Mammary epithelial cell (primary cell): ENCODE measurements around the gene PMF1.

Experiments used
- EZH2 ChIP-seq: IDR thresholded peaks from 2 replicates; pipeline ENCODE4 v1.6.1; 2012; ENCODE audit warnings: low read length, inconsistent platforms, borderline replicate concordance
- TF ChIP-seq, protein P1 (sequence below), 2 donors: IDR thresholded peaks in 1 of 2; conservative IDR thresholded peaks in 1 of 2; 2 replicates each; pipeline ENCODE4 v1.5.1; 2011 to 2012; ENCODE audit warnings: inconsistent platforms in 2 of 2, low read length in 2 of 2, mild to moderate bottlenecking in 2 of 2, control low read depth in 1 of 2, low read depth in 1 of 2; ENCODE audit not compliant: insufficient read depth in 1 of 2; ENCODE audit errors: extremely low read depth in 1 of 2

DNA sequence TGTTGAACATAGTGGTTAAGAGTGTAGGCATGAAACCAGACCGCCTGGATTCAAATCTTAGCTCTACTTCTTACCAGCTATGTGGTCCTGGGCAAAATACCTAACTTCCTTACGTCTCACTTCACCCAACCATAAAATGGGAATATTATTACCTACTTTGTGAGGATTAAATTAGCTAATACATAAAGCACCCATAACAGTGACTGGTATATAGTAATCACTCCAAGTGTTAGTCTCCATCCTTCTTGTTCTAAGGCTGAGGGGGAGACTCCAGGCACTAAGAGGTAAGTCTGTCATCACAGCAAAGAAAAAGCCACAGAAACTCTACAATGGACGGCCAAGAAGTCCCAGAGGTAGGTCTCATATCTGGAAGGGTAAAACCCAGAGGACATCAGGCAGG lies 67.0 kb downstream of the PMF1 start:
- TF ChIP-seq EZH2 = no peak
- TF ChIP-seq, protein P1, sequence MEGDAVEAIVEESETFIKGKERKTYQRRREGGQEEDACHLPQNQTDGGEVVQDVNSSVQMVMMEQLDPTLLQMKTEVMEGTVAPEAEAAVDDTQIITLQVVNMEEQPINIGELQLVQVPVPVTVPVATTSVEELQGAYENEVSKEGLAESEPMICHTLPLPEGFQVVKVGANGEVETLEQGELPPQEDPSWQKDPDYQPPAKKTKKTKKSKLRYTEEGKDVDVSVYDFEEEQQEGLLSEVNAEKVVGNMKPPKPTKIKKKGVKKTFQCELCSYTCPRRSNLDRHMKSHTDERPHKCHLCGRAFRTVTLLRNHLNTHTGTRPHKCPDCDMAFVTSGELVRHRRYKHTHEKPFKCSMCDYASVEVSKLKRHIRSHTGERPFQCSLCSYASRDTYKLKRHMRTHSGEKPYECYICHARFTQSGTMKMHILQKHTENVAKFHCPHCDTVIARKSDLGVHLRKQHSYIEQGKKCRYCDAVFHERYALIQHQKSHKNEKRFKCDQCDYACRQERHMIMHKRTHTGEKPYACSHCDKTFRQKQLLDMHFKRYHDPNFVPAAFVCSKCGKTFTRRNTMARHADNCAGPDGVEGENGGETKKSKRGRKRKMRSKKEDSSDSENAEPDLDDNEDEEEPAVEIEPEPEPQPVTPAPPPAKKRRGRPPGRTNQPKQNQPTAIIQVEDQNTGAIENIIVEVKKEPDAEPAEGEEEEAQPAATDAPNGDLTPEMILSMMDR (conservative IDR thresholded peaks at IDR 0.05 in 1 of 2, IDR thresholded peaks at IDR 0.05 in 1 of 2; ENCODE audit: extremely low read depth in 1 of 2, insufficient read depth in 1 of 2, low read depth in 1 of 2, low read length in 2 of 2) = no peak
